K562 (cell line): ENCODE measurements around the gene FMNL1. TPM values are rescaled to one million over a fixed set of nuclear protein-coding genes. Genes with fewer than 3 reads are reported as not detected.

Source experiments
- AFF4 ChIP-seq: sonication (generic); formaldehyde crosslinking; IDR thresholded peaks from 2 replicates; pipeline ENCODE4 v1.8.0; 2023; ENCODE audit warnings: mild to moderate bottlenecking, missing genetic modification reagents
- ARID1B ChIP-seq: fragments of 450-650 bp; IDR thresholded peaks from 2 replicates; pipeline ENCODE4 v1.6.1; 2016; ENCODE audit warnings: antibody characterized with exemption, mild to moderate bottlenecking, inconsistent platforms
- CBFA2T3 ChIP-seq: fragments of 450-650 bp; IDR thresholded peaks from 2 replicates; pipeline ENCODE4 v1.6.1; 2017
- CTBP1 ChIP-seq: fragments of 450-650 bp; IDR thresholded peaks from 2 replicates; pipeline ENCODE4 v1.6.1; 2016; ENCODE audit warnings: borderline replicate concordance
- EP400 ChIP-seq: fragments of 450-650 bp; IDR thresholded peaks from 2 replicates; pipeline ENCODE4 v1.6.1; 2017; ENCODE audit warnings: antibody characterized with exemption, mild to moderate bottlenecking, moderate library complexity
- MXI1 ChIP-seq: IDR thresholded peaks from 2 replicates; pipeline ENCODE4 v1.6.1; 2011; ENCODE audit warnings: low read depth, mild to moderate bottlenecking, improper control_type of control experiment, low read length
- POLR2G ChIP-seq: fragments of 200-400 bp; formaldehyde crosslinking; IDR thresholded peaks from 2 replicates; pipeline ENCODE4 v1.6.1; 2017; ENCODE audit warnings: low read depth, mild to moderate bottlenecking, antibody characterized with exemption, low read length, moderate library complexity
- TFAP4 ChIP-seq: sonication (generic); formaldehyde crosslinking; IDR thresholded peaks from 2 replicates; pipeline ENCODE4 v1.8.0; 2022; ENCODE audit warnings: missing genetic modification reagents, mild to moderate bottlenecking, moderate library complexity, borderline replicate concordance
- ZBTB40 ChIP-seq, 2 experiments: fragments of 450-650 bp in 1 of 2; sonication (generic) in 1 of 2; formaldehyde crosslinking in 1 of 2; IDR thresholded peaks; 2 replicates each; pipeline versions ENCODE4 v1.7.1 to v1.9.0; 2016 to 2022; ENCODE audit warnings: inconsistent platforms in 1 of 2, mild to moderate bottlenecking in 1 of 2, missing genetic modification reagents in 1 of 2
- ZBTB7A ChIP-seq: IDR thresholded peaks from 2 replicates; pipeline ENCODE4 v1.6.1; 2011; ENCODE audit warnings: low read depth, mild to moderate bottlenecking, low read length, moderate library complexity, borderline replicate concordance; ENCODE audit not compliant: control insufficient read depth
- ZFX ChIP-seq: sonication (generic); formaldehyde crosslinking; IDR thresholded peaks from 2 replicates; pipeline ENCODE4 v1.8.0; 2022; ENCODE audit warnings: mild to moderate bottlenecking, missing genetic modification reagents, moderate library complexity
- ZNF764 ChIP-seq: fragments of 250-450 bp; sonication (Bioruptor Pico); IDR thresholded peaks from 2 replicates; pipeline ENCODE4 v1.4.0; 2020; ENCODE audit warnings: low read depth, mild to moderate bottlenecking, moderate library complexity
- polyA plus RNA-seq, 8 experiments: library from polyadenylated mRNA; depleted of rRNA in 4 of 8; stranded (reverse) in 5 of 8; unstranded in 3 of 8; fragments of >200 nt; fragmentation: Nextera tagmentation in 2 of 8; fragmentation: Illumina TruSeq in 1 of 8; extraction: Ambion mirVana in 2 of 8; extraction: Trizol in 1 of 8; gene quantifications; 2 replicates each; pipeline versions ENCODE4 v1.2.1 to v1.2.3, GENCODE V29; 2011 to 2014; ENCODE audit warnings: inconsistent platforms in 1 of 8, missing spikeins in 1 of 8
- total RNA-seq, 7 experiments: library from RNA; depleted of rRNA in 6 of 7; stranded (reverse); fragments of >200 nt in 6 of 7; fragmentation: Illumina TruSeq in 2 of 7; extraction: Trizol in 2 of 7; gene quantifications; 2 replicates each; pipeline versions ENCODE4 v1.2.1 to v1.2.3, GENCODE V29; 2011 to 2021; ENCODE audit warnings: low replicate concordance in 1 of 7

The FMNL1 gene
- total and polyA plus RNA-seq, 9 of the 15 experiments (the other 6 are each of a cell fraction or from before 2014, with no cell fraction given), result 0.70 to 36.6 (median 7.7) TPM

GRCh38 chr17:45227101-45227925 is 5.6 kb downstream of the FMNL1 start (continued):
- TF ChIP-seq ZBTB40 (IDR thresholded peaks at IDR 0.05) (peak; percentile 18; the same call in 1 of the 2 replicates), ZBTB40 (CRISPR knock-in tag; IDR thresholded peaks at IDR 0.05) (no peak), TFAP4 (CRISPR knock-in tag) (0 out of 2 replicates have a peak, but pooled peaks have one; percentile 35), CTBP1 (peak; percentile 94), MXI1 (no peak), EP400 (peak; percentile 46), ZBTB7A (peak; percentile 41; the same call in 1 of the 2 replicates), ARID1B (peak; percentile 40; the same call in 1 of the 2 replicates), ZFX (CRISPR knock-in tag) (peak; percentile 28; the same call in 1 of the 2 replicates), AFF4 (CRISPR knock-in tag) (0 out of 2 replicates have a peak, but pooled peaks have one; percentile 32), ZNF764 (CRISPR knock-in tag) (0 out of 2 replicates have a peak, but pooled peaks have one; percentile 33), CBFA2T3 (peak; percentile 23; the same call in 1 of the 2 replicates), POLR2G (no peak)
